GM12878 (cell line): ENCODE data around the gene CLNS1A. TPM values are rescaled to one million over a fixed set of nuclear protein-coding genes. Genes with fewer than 3 reads are reported as not detected.

Experiments
- ATAC-seq: fragments of 200-7000 bp; cut with Tn5 transposase; 3 replicates; pipeline ENCODE4 v1.9.1; 2020; ENCODE audit warnings: mild to moderate bottlenecking, moderate library complexity
- BruUV-seq: library from RNA; stranded (reverse); fragments of 400-500 nt; replicated peaks from 2 replicates; lab custom pipeline; 2021; lab: Mats Ljungman, UMichigan
- CTCF ChIA-PET: fragments of 300-600 bp; sonication (Branson Sonifier 250); formaldehyde crosslinking; extraction: SDS; loops from one replicate; lab custom pipeline; 2021; ENCODE audit warnings: inconsistent platforms; lab: Yijun Ruan, JAX
- POLR2A ChIA-PET: fragments of 350-600 bp; formaldehyde crosslinking; extraction: SDS; loops from one replicate; lab custom pipeline; 2021; ENCODE audit warnings: inconsistent platforms; lab: Charles Lee
- RAD21 ChIA-PET: fragments of 300-600 bp; sonication (Branson Sonifier 250); formaldehyde crosslinking; loops from one replicate; lab custom pipeline; 2023; ENCODE audit warnings: antibody characterized with exemption; ENCODE audit not compliant: unreplicated experiment; lab: Charles Lee
- SMC1A ChIA-PET: fragments of 300-600 bp; sonication (Branson Sonifier 250); formaldehyde crosslinking; loops from one replicate; lab custom pipeline; 2023; ENCODE audit not compliant: unreplicated experiment, uncharacterized antibody; lab: Charles Lee
- DNase-seq: peaks from one replicate; pipeline ENCODE4 v3.0.0-alpha.2; 2011; ENCODE audit warnings: low read depth, low spot score
- FAIRE-seq: peaks from 3 replicates; lab custom pipeline; 2011; peaks lifted over from hg19 to GRCh38; lab: Jason Lieb, UNC
- H2AFZ ChIP-seq: 2 replicates; pipeline ENCODE4 v1.6.0; 2011; ENCODE audit warnings: low read depth, low read length, control low read depth; ENCODE audit not compliant: control insufficient read depth
- H3K27ac ChIP-seq: 2 replicates; pipeline ENCODE4 v1.5.1; 2011; ENCODE audit warnings: control low read depth; ENCODE audit not compliant: control insufficient read depth, insufficient read depth
- H3K27me3 ChIP-seq, 2 experiments: replicated peaks in 1 of 2; 2 replicates each; pipeline versions ENCODE4 v1.6.0 to v1.6.1; 2011; ENCODE audit warnings: low read length in 1 of 2; ENCODE audit not compliant: control insufficient read depth in 2 of 2, insufficient read depth in 2 of 2
- H3K36me3 ChIP-seq, 2 experiments: 2 replicates each; pipeline ENCODE4 v1.5.1; 2011; ENCODE audit warnings: low read length in 1 of 2; ENCODE audit not compliant: control insufficient read depth in 2 of 2, insufficient read depth in 2 of 2
- H3K4me1 ChIP-seq: 2 replicates; pipeline ENCODE4 v1.6.1; 2011; ENCODE audit warnings: mild to moderate bottlenecking, low read length, moderate library complexity, mixed read lengths; ENCODE audit not compliant: control insufficient read depth, insufficient read depth
- H3K4me2 ChIP-seq: 2 replicates; pipeline ENCODE4 v1.6.0; 2011; ENCODE audit warnings: control low read depth; ENCODE audit not compliant: control insufficient read depth, insufficient read depth
- H3K4me3 ChIP-seq: fragments of 200-600 bp; sonication (generic); 2 replicates; pipeline ENCODE4 v1.5.1; 2016
- H3K79me2 ChIP-seq: 2 replicates; pipeline ENCODE4 v1.6.0; 2011; ENCODE audit warnings: low read length; ENCODE audit not compliant: control insufficient read depth, insufficient read depth
- H3K9ac ChIP-seq: 2 replicates; pipeline ENCODE4 v1.8.0; 2011; ENCODE audit warnings: low read length, control low read depth, mixed read lengths; ENCODE audit not compliant: control insufficient read depth, insufficient read depth
- H3K9me3 ChIP-seq: replicated peaks from 3 replicates; pipeline ENCODE4 v1.5.1; 2011; ENCODE audit warnings: mild to moderate bottlenecking, low read length; ENCODE audit not compliant: control insufficient read depth, insufficient read depth
- H4K20me1 ChIP-seq: 2 replicates; pipeline ENCODE4 v1.6.0; 2011; ENCODE audit not compliant: control insufficient read depth, insufficient read depth
- ATF3 ChIP-seq: IDR thresholded peaks from 2 replicates; pipeline ENCODE4 v1.6.1; 2011; ENCODE audit warnings: low read depth, mild to moderate bottlenecking, low read length, moderate library complexity, borderline replicate concordance; ENCODE audit errors: extremely low read depth
- BACH1 ChIP-seq: fragments of 450-650 bp; IDR thresholded peaks from 2 replicates; pipeline ENCODE4 v1.6.1; 2017; ENCODE audit warnings: mild to moderate bottlenecking, borderline replicate concordance
- CEBPB ChIP-seq, 2 experiments: fragments of 150-350 bp in 1 of 2; IDR thresholded peaks; 2 replicates each; pipeline ENCODE4 v1.6.1; 2012 to 2014; ENCODE audit warnings: low read depth in 2 of 2, low read length in 2 of 2, borderline replicate concordance in 1 of 2, inconsistent platforms in 1 of 2
- CUX1 ChIP-seq: IDR thresholded peaks from 2 replicates; pipeline ENCODE4 v1.6.1; 2012; ENCODE audit warnings: improper control_type of control experiment, low read depth, low read length; ENCODE audit not compliant: insufficient replicate concordance
- EED ChIP-seq: sonication (generic); IDR thresholded peaks from 2 replicates; pipeline ENCODE4 v1.6.1; 2016; ENCODE audit warnings: antibody characterized with exemption, low read depth
- ESRRA ChIP-seq: IDR thresholded peaks from 2 replicates; pipeline ENCODE4 v1.6.1; 2012; ENCODE audit warnings: mild to moderate bottlenecking, low read length, improper control_type of control experiment
- NR2C1 ChIP-seq: fragments of 450-650 bp; IDR thresholded peaks from 2 replicates; pipeline ENCODE4 v1.6.1; 2017; ENCODE audit warnings: antibody characterized with exemption, mild to moderate bottlenecking, moderate library complexity
- NR2C2 ChIP-seq: IDR thresholded peaks from 2 replicates; pipeline ENCODE4 v1.6.1; 2011; ENCODE audit warnings: borderline replicate concordance, low read depth; ENCODE audit not compliant: control insufficient read depth, insufficient read length
- PKNOX1 ChIP-seq: fragments of 450-650 bp; IDR thresholded peaks from 2 replicates; pipeline ENCODE4 v1.6.1; 2016; ENCODE audit warnings: mild to moderate bottlenecking
- RELB ChIP-seq: fragments of 450-650 bp; IDR thresholded peaks from 2 replicates; pipeline ENCODE4 v1.6.1; 2017; ENCODE audit warnings: low read depth, mild to moderate bottlenecking, moderate library complexity
- RUNX3 ChIP-seq: IDR thresholded peaks from 2 replicates; pipeline ENCODE4 v1.6.1; 2012; ENCODE audit warnings: low read length, inconsistent platforms
- WGBS: methylation state at CpG from one replicate; pipeline ENCODE4 v1.1.6; 2016; ENCODE audit warnings: low lambda C conversion rate; ENCODE audit not compliant: insufficient replicate concordance, insufficient coverage; ENCODE audit errors: missing lambda C conversion rate; 5-methylcytosine and 5-hydroxymethylcytosine counted together
- in situ Hi-C: fragments of 300-500 bp; cut with MboI; formaldehyde crosslinking; loops from 9 replicates; pipeline ENCODE4 v1.14.3; 2018; ENCODE audit warnings: mixed read lengths
- intact Hi-C: fragments of 100-400 bp; cut with micrococcal nuclease; formaldehyde crosslinking; loops from one replicate; pipeline ENCODE4 v1.14.2; 2022; ENCODE audit not compliant: unreplicated experiment
- polyA plus RNA-seq, 11 experiments: library from polyadenylated mRNA; depleted of rRNA in 4 of 11; unstranded in 6 of 11; stranded (reverse) in 5 of 11; fragments of >200 nt; fragmentation: Nextera tagmentation in 4 of 11; fragmentation: Illumina TruSeq in 1 of 11; extraction: Ambion mirVana in 4 of 11; extraction: Trizol in 1 of 11; gene quantifications; 1 replicate in 1 of 11; 2 replicates in 10 of 11; pipeline versions ENCODE4 v1.2.1 to v1.2.3, GENCODE V29; 2011 to 2016; ENCODE audit warnings: inconsistent platforms in 2 of 11, missing spikeins in 2 of 11, low read depth in 1 of 11
- total RNA-seq, 4 experiments: library from RNA; depleted of rRNA in 3 of 4; stranded (reverse); fragments of >200 nt in 3 of 4; fragmentation: Illumina TruSeq in 1 of 4; extraction: Trizol in 1 of 4; gene quantifications; 2 replicates each; pipeline versions ENCODE4 v1.2.1 to v1.2.3, GENCODE V29; 2013 to 2021

CLNS1A gene
- total and polyA plus RNA-seq, 10 of the 15 experiments (the other 5 are each of a cell fraction or from before 2014, with no cell fraction given): 74.1 to 247 (median 167) TPM

GRCh38 chr11:77604281-77604680 lies 33.3 kb downstream of the CLNS1A start (continued):
- no peak for TF ChIP-seq ATF3
- TF ChIP-seq NR2C2: no peak
- no peak for TF ChIP-seq RUNX3
- no peak for TF ChIP-seq PKNOX1

GRCh38 chr11:77602381-77603088 lies 35.1 kb downstream of the CLNS1A start:
- Histone ChIP-seq H3K4me1 (no peaks in the 10 kb centered on the region), H3K4me3 (no peak overlapping the region), H3K4me2 (no peak overlapping the region), H3K27ac (no peak overlapping the region), H3K27me3 (no peaks in the 10 kb centered on the region), H4K20me1 (no peaks in the 10 kb centered on the region), H3K9me3 (no peaks in the 10 kb centered on the region), H3K9ac (no peak overlapping the region), H2AFZ (no peak overlapping the region), H3K36me3 (no peaks in the 10 kb centered on the region; a peak in 1 of 4 replicates), H3K79me2 (no peaks in the 10 kb centered on the region)
- WGBS: 99% methylated on average over 3 of the region's 3 CpGs
- DNase-seq (no peak), FAIRE-seq (no peak), ATAC-seq (peak; percentile 54)
- ChIA-PET RAD21 (no interaction called here), POLR2A (no interaction called here), SMC1A (interaction anchor here (0.8 to 2.7 kb wide), 3 partner anchors 10 to 42 kb away, joined by 3 to 13 read pairs (median 8); no protein-coding TSS in a partner anchor), CTCF (interaction anchor here (1.1 to 3.1 kb wide), 6 partner anchors 10 to 49 kb away, joined by 3 to 18 read pairs (median 4); no protein-coding TSS in a partner anchor)
- intact Hi-C loops (no loop called here), in situ Hi-C loops (no loop called here)
- no TSS peak for BruUV-seq
- TF ChIP-seq ESRRA (no peak), RELB (no peak), CEBPB (IDR thresholded peaks at IDR 0.05; ENCODE audit: borderline replicate concordance in 1 of 2, low read depth in 2 of 2, low read length in 2 of 2) (no peak), NR2C1 (no peak), EED (no peak), BACH1 (peak; percentile 95), CUX1 (no peak)
